HepG2 (cell line): ENCODE results near the gene IFNLR1. TPM values are rescaled to one million over a fixed set of nuclear protein-coding genes. Genes with fewer than 3 reads are reported as not detected.

Source experiments
- KMT2A ChIP-seq: sonication (generic); formaldehyde crosslinking; IDR thresholded peaks from 2 replicates; pipeline ENCODE4 v1.4.0; 2020; ENCODE audit warnings: missing genetic modification reagents
- SIN3B ChIP-seq: fragments of 150-350 bp; IDR thresholded peaks from 2 replicates; pipeline ENCODE4 v1.6.1; 2014; ENCODE audit warnings: low read length
- YY1 ChIP-seq: IDR thresholded peaks from 2 replicates; pipeline ENCODE4 v1.6.1; 2011; ENCODE audit warnings: low read length, low read depth, moderate library complexity, mild to moderate bottlenecking; ENCODE audit not compliant: insufficient read depth, insufficient replicate concordance
- ZNF546 ChIP-seq: sonication (generic); formaldehyde crosslinking; conservative IDR thresholded peaks from 2 replicates; pipeline ENCODE4 v1.8.1; 2023; ENCODE audit warnings: mild to moderate bottlenecking, missing genetic modification reagents
- ZSCAN25 ChIP-seq: sonication (generic); formaldehyde crosslinking; IDR thresholded peaks from 2 replicates; pipeline ENCODE4 v1.8.0; 2022; ENCODE audit warnings: mild to moderate bottlenecking, missing genetic modification reagents
- polyA plus RNA-seq, 8 experiments: library from polyadenylated mRNA; depleted of rRNA in 3 of 8; stranded (reverse) in 7 of 8; unstranded in 1 of 8; fragments of >200 nt; fragmentation: Illumina TruSeq in 4 of 8; extraction: Trizol in 4 of 8; gene quantifications; 2 replicates each; pipeline versions ENCODE4 v1.2.1 to v1.2.3, GENCODE V29; 2011 to 2016; ENCODE audit warnings: low read depth in 4 of 8, missing spikeins in 1 of 8, mixed read lengths in 1 of 8; ENCODE audit not compliant: insufficient read depth in 1 of 8
- total RNA-seq, 5 experiments: library from RNA; depleted of rRNA; stranded (reverse); fragments of >200 nt; fragmentation: Illumina TruSeq; extraction: Trizol; gene quantifications; 2 replicates each; pipeline ENCODE4 v1.2.3, GENCODE V29; 2016; ENCODE audit warnings: low read depth in 1 of 5
- TF ChIP-seq, protein P1 (sequence below), 2 experiments: sonication (generic) in 1 of 2; formaldehyde crosslinking in 1 of 2; IDR thresholded peaks; 2 replicates each; pipeline versions ENCODE4 v1.6.1 to v1.9.0; 2014 to 2022; ENCODE audit warnings: antibody characterized with exemption in 1 of 2, borderline replicate concordance in 1 of 2, inconsistent platforms in 1 of 2, low read depth in 1 of 2, missing genetic modification reagents in 1 of 2
- TF ChIP-seq, protein P2 (sequence below): IDR thresholded peaks from 2 replicates; pipeline ENCODE4 v1.6.1; 2018; ENCODE audit warnings: missing genetic modification reagents
- TF ChIP-seq, protein P3 (sequence below): sonication (generic); formaldehyde crosslinking; IDR thresholded peaks from 2 replicates; pipeline ENCODE4 v1.8.0; 2022; ENCODE audit warnings: missing genetic modification reagents, mild to moderate bottlenecking, inconsistent platforms, borderline replicate concordance
- TF ChIP-seq, protein P4 (sequence below): sonication (generic); formaldehyde crosslinking; IDR thresholded peaks from 2 replicates; pipeline ENCODE4 v1.5.1; 2020; ENCODE audit warnings: mild to moderate bottlenecking, missing genetic modification reagents, moderate library complexity
- TF ChIP-seq, protein P5 (sequence below): sonication (generic); formaldehyde crosslinking; IDR thresholded peaks from 2 replicates; pipeline ENCODE4 v1.9.0; 2021; ENCODE audit warnings: mild to moderate bottlenecking, missing genetic modification reagents

IFNLR1 gene
- total and polyA plus RNA-seq, 2 of the 13 experiments (the other 11 are each of a cell fraction or from before 2014, with no cell fraction given) = 3.8 to 8.5 TPM

DNA sequence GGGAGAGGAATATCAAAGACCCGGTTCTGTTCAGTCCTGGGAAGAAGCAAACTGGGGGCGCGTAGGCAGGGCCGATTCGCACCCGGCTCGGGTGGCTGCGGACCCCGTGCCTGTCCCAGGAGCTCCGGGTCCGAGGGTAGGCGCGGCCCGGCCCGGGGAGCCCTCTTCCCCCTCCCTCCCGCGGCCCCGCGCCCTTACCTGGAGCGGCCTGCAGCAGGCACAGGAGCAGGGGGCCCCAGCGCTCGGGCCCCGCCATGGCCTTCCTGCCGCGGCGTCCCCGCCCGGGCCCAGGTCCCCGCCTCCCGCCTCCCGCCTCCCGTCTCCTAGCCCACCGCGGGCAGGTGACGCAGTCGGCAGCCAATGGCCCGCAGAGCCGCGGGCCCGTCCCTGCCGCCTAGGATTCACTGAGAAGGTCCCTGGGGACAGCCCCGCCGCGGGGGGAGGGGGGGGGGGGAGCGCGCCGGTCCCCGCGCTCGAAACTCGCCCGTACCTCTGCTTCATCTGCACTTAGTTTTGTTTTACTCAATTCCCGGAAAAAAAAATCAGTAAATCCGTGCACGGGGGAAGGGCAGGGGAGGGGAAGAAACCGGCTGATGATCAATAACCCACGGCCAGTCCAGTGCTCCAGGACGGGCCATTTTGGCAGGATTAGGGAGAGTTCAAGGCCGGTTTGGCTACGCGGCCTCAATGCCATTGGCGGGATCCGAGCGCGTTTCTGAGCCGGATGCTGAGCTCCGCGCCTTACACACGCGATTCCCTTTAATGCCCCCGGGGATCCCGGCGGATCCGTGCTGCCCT is at the start of gene IFNLR1 (continued):
- TF ChIP-seq, protein P1, sequence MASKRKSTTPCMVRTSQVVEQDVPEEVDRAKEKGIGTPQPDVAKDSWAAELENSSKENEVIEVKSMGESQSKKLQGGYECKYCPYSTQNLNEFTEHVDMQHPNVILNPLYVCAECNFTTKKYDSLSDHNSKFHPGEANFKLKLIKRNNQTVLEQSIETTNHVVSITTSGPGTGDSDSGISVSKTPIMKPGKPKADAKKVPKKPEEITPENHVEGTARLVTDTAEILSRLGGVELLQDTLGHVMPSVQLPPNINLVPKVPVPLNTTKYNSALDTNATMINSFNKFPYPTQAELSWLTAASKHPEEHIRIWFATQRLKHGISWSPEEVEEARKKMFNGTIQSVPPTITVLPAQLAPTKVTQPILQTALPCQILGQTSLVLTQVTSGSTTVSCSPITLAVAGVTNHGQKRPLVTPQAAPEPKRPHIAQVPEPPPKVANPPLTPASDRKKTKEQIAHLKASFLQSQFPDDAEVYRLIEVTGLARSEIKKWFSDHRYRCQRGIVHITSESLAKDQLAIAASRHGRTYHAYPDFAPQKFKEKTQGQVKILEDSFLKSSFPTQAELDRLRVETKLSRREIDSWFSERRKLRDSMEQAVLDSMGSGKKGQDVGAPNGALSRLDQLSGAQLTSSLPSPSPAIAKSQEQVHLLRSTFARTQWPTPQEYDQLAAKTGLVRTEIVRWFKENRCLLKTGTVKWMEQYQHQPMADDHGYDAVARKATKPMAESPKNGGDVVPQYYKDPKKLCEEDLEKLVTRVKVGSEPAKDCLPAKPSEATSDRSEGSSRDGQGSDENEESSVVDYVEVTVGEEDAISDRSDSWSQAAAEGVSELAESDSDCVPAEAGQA (IDR thresholded peaks at IDR 0.05; ENCODE audit: low read depth) = no peak
- TF ChIP-seq, protein P1 (CRISPR knock-in tag; IDR thresholded peaks at IDR 0.05; ENCODE audit: borderline replicate concordance) = no peak
- TF ChIP-seq KMT2A (CRISPR knock-in tag) (no peak), YY1 (peak; percentile 59), SIN3B (no peak), ZSCAN25 (no peak), ZNF546 (CRISPR knock-in tag) (peak; percentile 85; the same call in 1 of the 2 replicates)
- TF ChIP-seq, protein P2, sequence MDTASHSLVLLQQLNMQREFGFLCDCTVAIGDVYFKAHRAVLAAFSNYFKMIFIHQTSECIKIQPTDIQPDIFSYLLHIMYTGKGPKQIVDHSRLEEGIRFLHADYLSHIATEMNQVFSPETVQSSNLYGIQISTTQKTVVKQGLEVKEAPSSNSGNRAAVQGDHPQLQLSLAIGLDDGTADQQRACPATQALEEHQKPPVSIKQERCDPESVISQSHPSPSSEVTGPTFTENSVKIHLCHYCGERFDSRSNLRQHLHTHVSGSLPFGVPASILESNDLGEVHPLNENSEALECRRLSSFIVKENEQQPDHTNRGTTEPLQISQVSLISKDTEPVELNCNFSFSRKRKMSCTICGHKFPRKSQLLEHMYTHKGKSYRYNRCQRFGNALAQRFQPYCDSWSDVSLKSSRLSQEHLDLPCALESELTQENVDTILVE (CRISPR knock-in tag) = peak; percentile 70
- TF ChIP-seq, protein P3, sequence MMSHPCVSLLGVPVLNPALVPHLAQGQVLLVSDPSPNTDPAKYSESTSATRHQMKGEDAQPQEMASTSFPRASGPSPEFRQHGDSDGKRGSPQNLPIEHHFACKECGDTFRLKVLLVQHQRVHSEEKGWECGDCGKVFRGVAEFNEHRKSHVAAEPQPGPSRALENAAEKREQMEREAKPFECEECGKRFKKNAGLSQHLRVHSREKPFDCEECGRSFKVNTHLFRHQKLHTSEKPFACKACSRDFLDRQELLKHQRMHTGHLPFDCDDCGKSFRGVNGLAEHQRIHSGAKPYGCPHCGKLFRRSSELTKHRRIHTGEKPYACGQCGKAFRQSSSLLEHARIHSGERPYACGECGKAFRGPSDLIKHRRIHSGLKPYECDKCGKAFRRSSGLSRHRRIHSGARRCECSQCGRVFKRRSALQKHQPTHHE (CRISPR knock-in tag) = peak; percentile 66; the same call in 1 of the 2 replicates
- TF ChIP-seq, protein P4, sequence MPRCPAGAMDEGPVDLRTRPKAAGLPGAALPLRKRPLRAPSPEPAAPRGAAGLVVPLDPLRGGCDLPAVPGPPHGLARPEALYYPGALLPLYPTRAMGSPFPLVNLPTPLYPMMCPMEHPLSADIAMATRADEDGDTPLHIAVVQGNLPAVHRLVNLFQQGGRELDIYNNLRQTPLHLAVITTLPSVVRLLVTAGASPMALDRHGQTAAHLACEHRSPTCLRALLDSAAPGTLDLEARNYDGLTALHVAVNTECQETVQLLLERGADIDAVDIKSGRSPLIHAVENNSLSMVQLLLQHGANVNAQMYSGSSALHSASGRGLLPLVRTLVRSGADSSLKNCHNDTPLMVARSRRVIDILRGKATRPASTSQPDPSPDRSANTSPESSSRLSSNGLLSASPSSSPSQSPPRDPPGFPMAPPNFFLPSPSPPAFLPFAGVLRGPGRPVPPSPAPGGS = peak; percentile 43; the same call in 1 of the 2 replicates
- TF ChIP-seq, protein P5, sequence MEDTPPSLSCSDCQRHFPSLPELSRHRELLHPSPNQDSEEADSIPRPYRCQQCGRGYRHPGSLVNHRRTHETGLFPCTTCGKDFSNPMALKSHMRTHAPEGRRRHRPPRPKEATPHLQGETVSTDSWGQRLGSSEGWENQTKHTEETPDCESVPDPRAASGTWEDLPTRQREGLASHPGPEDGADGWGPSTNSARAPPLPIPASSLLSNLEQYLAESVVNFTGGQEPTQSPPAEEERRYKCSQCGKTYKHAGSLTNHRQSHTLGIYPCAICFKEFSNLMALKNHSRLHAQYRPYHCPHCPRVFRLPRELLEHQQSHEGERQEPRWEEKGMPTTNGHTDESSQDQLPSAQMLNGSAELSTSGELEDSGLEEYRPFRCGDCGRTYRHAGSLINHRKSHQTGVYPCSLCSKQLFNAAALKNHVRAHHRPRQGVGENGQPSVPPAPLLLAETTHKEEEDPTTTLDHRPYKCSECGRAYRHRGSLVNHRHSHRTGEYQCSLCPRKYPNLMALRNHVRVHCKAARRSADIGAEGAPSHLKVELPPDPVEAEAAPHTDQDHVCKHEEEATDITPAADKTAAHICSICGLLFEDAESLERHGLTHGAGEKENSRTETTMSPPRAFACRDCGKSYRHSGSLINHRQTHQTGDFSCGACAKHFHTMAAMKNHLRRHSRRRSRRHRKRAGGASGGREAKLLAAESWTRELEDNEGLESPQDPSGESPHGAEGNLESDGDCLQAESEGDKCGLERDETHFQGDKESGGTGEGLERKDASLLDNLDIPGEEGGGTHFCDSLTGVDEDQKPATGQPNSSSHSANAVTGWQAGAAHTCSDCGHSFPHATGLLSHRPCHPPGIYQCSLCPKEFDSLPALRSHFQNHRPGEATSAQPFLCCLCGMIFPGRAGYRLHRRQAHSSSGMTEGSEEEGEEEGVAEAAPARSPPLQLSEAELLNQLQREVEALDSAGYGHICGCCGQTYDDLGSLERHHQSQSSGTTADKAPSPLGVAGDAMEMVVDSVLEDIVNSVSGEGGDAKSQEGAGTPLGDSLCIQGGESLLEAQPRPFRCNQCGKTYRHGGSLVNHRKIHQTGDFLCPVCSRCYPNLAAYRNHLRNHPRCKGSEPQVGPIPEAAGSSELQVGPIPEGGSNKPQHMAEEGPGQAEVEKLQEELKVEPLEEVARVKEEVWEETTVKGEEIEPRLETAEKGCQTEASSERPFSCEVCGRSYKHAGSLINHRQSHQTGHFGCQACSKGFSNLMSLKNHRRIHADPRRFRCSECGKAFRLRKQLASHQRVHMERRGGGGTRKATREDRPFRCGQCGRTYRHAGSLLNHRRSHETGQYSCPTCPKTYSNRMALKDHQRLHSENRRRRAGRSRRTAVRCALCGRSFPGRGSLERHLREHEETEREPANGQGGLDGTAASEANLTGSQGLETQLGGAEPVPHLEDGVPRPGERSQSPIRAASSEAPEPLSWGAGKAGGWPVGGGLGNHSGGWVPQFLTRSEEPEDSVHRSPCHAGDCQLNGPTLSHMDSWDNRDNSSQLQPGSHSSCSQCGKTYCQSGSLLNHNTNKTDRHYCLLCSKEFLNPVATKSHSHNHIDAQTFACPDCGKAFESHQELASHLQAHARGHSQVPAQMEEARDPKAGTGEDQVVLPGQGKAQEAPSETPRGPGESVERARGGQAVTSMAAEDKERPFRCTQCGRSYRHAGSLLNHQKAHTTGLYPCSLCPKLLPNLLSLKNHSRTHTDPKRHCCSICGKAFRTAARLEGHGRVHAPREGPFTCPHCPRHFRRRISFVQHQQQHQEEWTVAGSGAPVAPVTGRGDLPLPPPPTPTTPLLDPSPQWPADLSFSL (CRISPR knock-in tag) = 0 out of 2 replicates have a peak, but pooled peaks have one; percentile 23
